LNCAP (cell line): ENCODE measurements around the gene TSR1.

Source experiments
- CTCF ChIP-seq: fragments of 450-650 bp; IDR thresholded peaks from 2 replicates; pipeline ENCODE4 v1.5.1; 2017; ENCODE audit warnings: mild to moderate bottlenecking

TSR1 gene

GRCh38 chr17:2331303-2331702, 5.0 kb downstream of the TSR1 start:
- no peak for TF ChIP-seq CTCF

DNA sequence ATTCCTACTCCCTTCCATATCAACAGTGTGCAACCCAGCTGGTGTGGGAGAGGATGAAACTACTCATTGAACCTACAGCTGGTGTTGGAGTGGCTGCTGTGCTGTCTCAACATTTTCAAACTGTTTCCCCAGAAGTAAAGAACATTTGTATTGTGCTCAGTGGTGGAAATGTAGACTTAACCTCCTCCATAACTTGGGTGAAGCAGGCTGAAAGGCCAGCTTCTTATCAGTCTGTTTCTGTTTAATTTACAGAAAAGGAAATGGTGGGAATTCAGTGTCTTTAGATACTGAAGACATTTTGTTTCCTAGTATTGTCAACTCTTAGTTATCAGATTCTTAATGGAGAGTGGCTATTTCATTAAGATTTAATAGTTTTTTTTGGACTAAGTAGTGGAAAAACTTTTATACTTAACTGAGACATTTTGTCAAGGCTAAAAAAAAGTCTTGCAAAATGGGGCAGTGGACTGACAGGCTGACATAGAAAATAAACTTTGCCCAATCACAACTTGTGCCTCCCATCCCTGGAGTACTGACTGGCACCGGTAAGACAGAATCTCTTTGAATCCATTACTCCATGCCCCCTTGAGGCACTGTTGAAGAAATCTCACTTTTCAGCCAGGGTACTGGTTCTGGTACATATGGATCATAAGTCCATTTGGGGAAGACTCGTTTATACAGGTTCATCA, 12.5 kb downstream of the TSR1 start:
- TF ChIP-seq CTCF = no peak

GRCh38 chr17:2321399-2321798, 14.9 kb downstream of the TSR1 start:
- TF ChIP-seq CTCF = no peak

DNA sequence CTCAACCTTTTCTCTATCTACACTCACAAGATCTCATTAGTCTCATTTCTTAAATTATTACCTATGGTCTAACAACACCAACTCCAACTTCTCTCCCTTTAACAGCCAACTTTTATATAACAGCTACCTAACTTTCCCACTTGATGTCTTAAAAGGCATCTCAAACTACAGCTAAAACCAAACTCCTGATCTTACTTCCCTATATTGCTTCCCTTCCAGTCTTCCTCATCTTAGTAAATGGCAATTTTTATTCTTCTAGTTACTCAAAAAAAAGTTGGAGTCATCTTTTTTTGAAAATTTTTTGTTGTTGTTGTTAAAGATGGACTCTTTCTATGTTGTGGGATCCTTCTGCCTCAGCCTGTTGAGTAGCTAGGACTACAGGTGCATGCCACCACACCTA, 17.2 kb downstream of the TSR1 start:
- no peak for TF ChIP-seq CTCF

DNA sequence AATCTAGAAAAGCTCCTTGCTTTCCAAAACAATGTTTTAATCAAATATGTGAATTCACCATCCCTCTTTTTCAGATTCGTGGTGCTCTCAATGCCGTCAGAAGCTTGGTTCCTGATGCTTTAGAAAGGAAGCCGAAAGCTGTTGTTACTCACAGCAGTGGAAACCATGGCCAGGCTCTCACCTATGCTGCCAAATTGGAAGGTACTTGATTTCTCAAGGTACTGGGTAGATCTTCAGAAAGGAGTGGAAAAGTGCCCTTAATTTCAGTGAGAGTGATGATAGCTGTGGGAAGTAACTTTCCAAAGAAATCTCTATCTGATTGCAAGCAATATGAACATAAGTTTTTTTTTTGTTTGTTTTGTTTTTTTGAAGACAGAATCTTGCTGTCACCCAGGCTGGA, 18.5 kb downstream of the TSR1 start:
- no peak for TF ChIP-seq CTCF

DNA sequence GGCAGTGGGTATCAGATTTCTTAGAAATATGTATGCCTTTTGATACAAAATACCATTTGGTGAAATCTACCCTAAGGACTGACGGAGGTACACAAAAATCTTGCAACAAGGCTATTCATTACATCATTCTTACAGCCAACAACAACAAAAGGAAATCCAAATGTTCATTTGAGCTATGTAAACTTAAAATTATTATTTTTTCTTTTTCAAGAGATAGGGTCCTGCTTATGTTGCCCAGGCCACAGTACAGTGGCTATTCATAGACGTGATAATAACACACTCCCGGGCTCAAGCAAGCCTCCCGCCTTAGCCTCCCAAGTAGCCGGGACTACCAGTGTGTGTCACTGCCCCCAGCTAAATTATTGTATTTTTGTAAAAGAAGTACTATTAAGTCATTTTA, 23.5 kb downstream of the TSR1 start:
- no peak for TF ChIP-seq CTCF

- TF ChIP-seq CTCF = no peak
Observed at GRCh38 chr17:2309338-2310154, 26.7 kb downstream of the TSR1 start.
